Measurements from ENCODE around the gene BLOC1S5.
A peak's percentile ranks its signal among the peaks of the same experiment; 100 is the strongest.
"Not testable (repeated sequence)": the region's sequence is repeated elsewhere in the genome, so short reads cannot be mapped to it uniquely, and the experiment has no call there.

The BLOC1S5 gene

DNA sequence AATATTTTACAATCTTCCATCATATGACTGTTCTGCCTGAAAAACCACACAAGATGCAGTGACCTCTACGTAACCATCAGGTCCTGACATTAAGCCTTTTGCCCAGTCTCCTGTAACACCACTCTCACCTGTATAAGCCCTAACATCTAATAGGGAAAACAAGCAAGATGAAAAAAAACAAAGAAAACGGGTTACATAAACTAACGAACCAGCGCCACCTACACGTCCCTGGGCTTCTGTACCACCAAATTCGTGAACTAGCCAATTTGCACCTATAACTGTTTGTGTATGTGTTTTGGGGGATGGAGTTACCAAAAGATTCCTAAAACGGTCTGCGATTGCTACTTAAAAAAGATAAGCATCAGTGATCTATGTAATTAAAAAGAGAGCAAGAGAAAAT, 70.2 kb downstream of the BLOC1S5 start:
- DNase-seq (ENCODE audit: low spot score): no peak
- TF ChIP-seq, protein P1, sequence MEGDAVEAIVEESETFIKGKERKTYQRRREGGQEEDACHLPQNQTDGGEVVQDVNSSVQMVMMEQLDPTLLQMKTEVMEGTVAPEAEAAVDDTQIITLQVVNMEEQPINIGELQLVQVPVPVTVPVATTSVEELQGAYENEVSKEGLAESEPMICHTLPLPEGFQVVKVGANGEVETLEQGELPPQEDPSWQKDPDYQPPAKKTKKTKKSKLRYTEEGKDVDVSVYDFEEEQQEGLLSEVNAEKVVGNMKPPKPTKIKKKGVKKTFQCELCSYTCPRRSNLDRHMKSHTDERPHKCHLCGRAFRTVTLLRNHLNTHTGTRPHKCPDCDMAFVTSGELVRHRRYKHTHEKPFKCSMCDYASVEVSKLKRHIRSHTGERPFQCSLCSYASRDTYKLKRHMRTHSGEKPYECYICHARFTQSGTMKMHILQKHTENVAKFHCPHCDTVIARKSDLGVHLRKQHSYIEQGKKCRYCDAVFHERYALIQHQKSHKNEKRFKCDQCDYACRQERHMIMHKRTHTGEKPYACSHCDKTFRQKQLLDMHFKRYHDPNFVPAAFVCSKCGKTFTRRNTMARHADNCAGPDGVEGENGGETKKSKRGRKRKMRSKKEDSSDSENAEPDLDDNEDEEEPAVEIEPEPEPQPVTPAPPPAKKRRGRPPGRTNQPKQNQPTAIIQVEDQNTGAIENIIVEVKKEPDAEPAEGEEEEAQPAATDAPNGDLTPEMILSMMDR (IDR thresholded peaks at IDR 0.05; ENCODE audit: extremely low read depth, missing control alignments): no peak

DNA sequence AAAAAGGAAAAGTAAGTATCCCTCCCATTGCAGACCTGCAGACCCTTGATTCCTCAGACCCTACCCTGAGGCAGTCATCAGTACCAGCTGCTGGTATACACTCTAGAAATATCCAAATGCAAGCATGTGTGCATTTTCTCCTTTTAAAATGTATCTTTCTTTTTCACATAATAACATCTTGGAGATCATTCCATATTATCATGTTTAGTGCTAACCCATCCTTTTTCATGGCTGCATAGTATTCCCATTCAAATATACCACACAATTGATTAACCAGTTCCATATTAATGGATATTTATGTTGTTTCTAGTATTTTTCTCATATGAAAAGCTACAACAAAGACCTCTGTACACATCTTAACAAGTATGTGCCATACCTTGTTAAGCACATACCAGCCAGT, 70.8 kb downstream of the BLOC1S5 start:
- DNase-seq (ENCODE audit: low spot score): no peak
- TF ChIP-seq, protein P1 (IDR thresholded peaks at IDR 0.05; ENCODE audit: extremely low read depth, missing control alignments): no peak

GRCh38 chr6:7992002-7992815, 72.0 kb downstream of the BLOC1S5 start:
- TF ChIP-seq, protein P1 (IDR thresholded peaks at IDR 0.05; ENCODE audit: extremely low read depth, missing control alignments): no peak

DNA sequence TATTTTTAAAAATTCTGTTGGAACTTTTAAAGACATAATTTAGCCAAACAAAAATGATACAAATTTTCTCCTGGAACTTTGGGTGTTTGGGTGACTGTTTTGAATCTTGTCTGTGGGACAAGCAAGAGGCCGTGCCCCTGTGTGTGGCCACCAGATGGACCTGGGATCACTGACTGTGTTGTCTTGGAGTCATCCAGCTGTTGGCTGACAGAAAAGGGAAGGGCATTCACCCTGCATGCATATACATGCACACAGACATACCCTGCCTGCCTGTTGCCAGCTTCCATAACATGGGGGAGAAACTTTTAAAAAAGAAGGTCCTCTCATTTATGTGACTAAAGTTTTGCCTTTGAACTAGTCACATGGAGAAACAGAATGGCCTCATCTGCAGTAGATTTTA, 72.7 kb downstream of the BLOC1S5 start:
- no peak for DNase-seq (ENCODE audit: low spot score)
- TF ChIP-seq, protein P1 (IDR thresholded peaks at IDR 0.05; ENCODE audit: extremely low read depth, missing control alignments): no peak

More at GRCh38 chr6:7992002-7992815, 72.0 kb downstream of the BLOC1S5 start:
- DNase-seq (ENCODE audit: low spot score): peak; percentile 79

DNA sequence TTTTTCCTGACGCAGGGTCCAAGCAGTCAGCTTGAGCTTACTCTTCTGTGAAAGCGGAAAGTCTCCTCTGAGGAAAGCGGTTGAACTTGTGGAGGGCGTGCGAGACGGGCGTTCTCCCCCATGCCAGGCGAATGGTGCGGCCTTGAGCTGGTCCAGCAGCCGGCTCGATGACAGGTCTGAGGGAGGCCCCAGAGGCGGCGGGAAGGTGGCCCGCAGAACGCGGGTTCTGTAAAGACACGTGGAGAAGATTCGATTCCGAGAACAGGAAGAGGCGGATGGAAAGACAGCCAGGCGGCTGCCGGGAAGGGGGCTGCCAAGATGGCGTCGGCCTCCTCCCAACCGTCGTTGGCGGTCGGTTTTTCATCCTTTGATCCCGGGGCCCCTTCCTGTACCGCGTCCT, 78.0 kb downstream of the BLOC1S5 start:
- TF ChIP-seq, protein P1 (IDR thresholded peaks at IDR 0.05; ENCODE audit: extremely low read depth, missing control alignments): no peak
- no peak for DNase-seq (ENCODE audit: low spot score)

- DNase-seq (ENCODE audit: low spot score): not testable (repeated sequence)
Observed at GRCh38 chr6:7983967-7984366, 80.2 kb downstream of the BLOC1S5 start.

DNA sequence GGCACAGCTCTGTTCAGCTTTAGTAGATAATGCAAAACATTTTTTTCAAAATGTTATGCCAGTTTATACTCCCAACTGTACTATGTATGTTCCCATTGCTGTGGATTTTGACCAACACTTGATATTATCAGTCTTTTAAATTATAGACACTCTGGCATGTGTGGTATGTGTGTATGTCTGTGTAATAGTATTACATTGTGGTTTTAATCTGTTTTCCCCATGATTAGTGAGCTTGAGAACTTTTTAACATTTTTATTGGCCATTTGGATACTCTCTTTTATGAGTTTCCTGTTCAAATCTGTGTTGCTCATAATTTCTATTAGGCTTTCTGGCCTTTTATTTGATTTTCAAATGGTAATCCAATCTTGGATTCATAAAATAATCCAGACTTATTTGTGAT, 84.4 kb downstream of the BLOC1S5 start:
- DNase-seq (ENCODE audit: low spot score): no peak
- TF ChIP-seq, protein P1 (IDR thresholded peaks at IDR 0.05; ENCODE audit: extremely low read depth, missing control alignments): no peak

GRCh38 chr6:7978736-7979135, 85.5 kb downstream of the BLOC1S5 start:
- DNase-seq (ENCODE audit: low spot score): peak; percentile 30
- TF ChIP-seq, protein P1 (IDR thresholded peaks at IDR 0.05; ENCODE audit: extremely low read depth, missing control alignments): no peak

All from GM20000 (cell line).